Testis (tissue), 3 donors: Measurements from ENCODE around the gene NUP205. TPM values are rescaled to one million over a fixed set of nuclear protein-coding genes. Genes with fewer than 3 reads are reported as not detected.
A peak's percentile ranks its signal among the peaks of the same experiment; 100 is the strongest.

ENCODE experiments used
- DNase-seq: peaks from one replicate; pipeline ENCODE4 v3.0.0-alpha.2; 2019
- H3K27ac ChIP-seq, 2 donors: fragments of 200-600 bp; sonication (generic); one replicate each; pipeline ENCODE4 v1.5.1; 2019
- H3K27me3 ChIP-seq: fragments of 200-600 bp; sonication (generic); one replicate; pipeline ENCODE4 v1.5.1; 2019
- H3K36me3 ChIP-seq: fragments of 200-600 bp; sonication (generic); one replicate; pipeline ENCODE4 v1.5.1; 2017; ENCODE audit warnings: low read depth; ENCODE audit errors: missing control alignments
- H3K4me1 ChIP-seq: fragments of 200-600 bp; sonication (generic); one replicate; pipeline ENCODE4 v1.5.1; 2019
- H3K4me3 ChIP-seq, 2 donors: fragments of 200-600 bp; sonication (generic); one replicate each; pipeline ENCODE4 v1.5.1; 2017 to 2019
- H3K9me3 ChIP-seq: fragments of 200-600 bp; sonication (generic); one replicate; pipeline ENCODE4 v1.5.1; 2017
- CTCF ChIP-seq, 3 experiments: fragments of 450-650 bp in 2 of 3; fragments of 200-600 bp in 1 of 3; sonication (generic) in 1 of 3; IDR thresholded peaks; one replicate each; pipeline ENCODE4 v1.5.1; 2016 to 2019; ENCODE audit warnings: antibody characterized with exemption in 3 of 3, mild to moderate bottlenecking in 2 of 3, moderate library complexity in 1 of 3
- POLR2A ChIP-seq: fragments of 450-650 bp; IDR thresholded peaks from one replicate; pipeline ENCODE4 v1.6.1; 2017; ENCODE audit warnings: antibody characterized with exemption, mild to moderate bottlenecking, moderate library complexity
- WGBS, 2 donors: methylation state at CpG; one replicate each; pipeline ENCODE4 v1.1.5; 2018; 5-methylcytosine and 5-hydroxymethylcytosine counted together
- intact Hi-C: fragments of 100-400 bp; cut with DNase I; formaldehyde crosslinking; loops from one replicate; pipeline ENCODE4 v1.15.1; 2023; ENCODE audit warnings: low total_unique reads
- polyA plus RNA-seq: library from polyadenylated mRNA; stranded (reverse); fragments of 350-450 nt; fragmentation: Illumina TruSeq; extraction: RNeasy Lipid Tissue Mini Kit (QIAGEN cat#74804); gene quantifications from one replicate; pipeline ENCODE4 v1.2.3, GENCODE V29; 2014; ENCODE audit warnings: low read depth, low replicate concordance; ENCODE audit not compliant: insufficient read depth
- total RNA-seq, 2 donors: library from RNA; depleted of rRNA; stranded (reverse); fragments of >200 nt; gene quantifications; one replicate each; pipeline ENCODE4 v1.2.3, GENCODE V29; 2016

The NUP205 gene
- total and polyA plus RNA-seq, 3 donors from 2014 or later, result 47.8 to 77.2 (median 73.6) TPM

GRCh38 chr7:135558337-135558767 lies 635 bp downstream of the NUP205 start:
- H3K9me3 ChIP-seq, result no peaks in the 10 kb centered on the region
- intact Hi-C loops, result no loop called here
- TF ChIP-seq CTCF (IDR thresholded peaks at IDR 0.05) (peak; percentile 31 to 47 (median 42)), POLR2A (no peak)
- H3K27me3 ChIP-seq, result no peaks in the 10 kb centered on the region
- peak; percentile 84 for DNase-seq
- H3K27ac ChIP-seq, result peak overlapping the region; percentile 85 to 97
- H3K36me3 ChIP-seq, result no peaks in the 10 kb centered on the region
- WGBS, 2 donors, result 1 to 2% methylated on average over 15 to 16 of the region's 16 CpGs
- H3K4me3 ChIP-seq, result peak overlapping the region; percentile 83 to 87
- peaks cover 6% of the 10 kb centered on the region for H3K4me1 ChIP-seq

- no peaks in the 10 kb centered on the region for H3K9me3 ChIP-seq
- no peaks in the 10 kb centered on the region for H3K27me3 ChIP-seq
- intact Hi-C loops, result no loop called here
- peak overlapping the region; percentile 85 to 97 for H3K27ac ChIP-seq
- no peak for TF ChIP-seq CTCF (IDR thresholded peaks at IDR 0.05)
- TF ChIP-seq POLR2A, result no peak
- H3K4me1 ChIP-seq, result peaks cover 6% of the 10 kb centered on the region
- no peaks in the 10 kb centered on the region for H3K36me3 ChIP-seq
- H3K4me3 ChIP-seq, result peak overlapping the region in 1 of 2 donors; percentile 87
- WGBS, 2 donors, result 33 to 38% methylated on average over 5 of the region's 5 CpGs
- no peak for DNase-seq
Measured at GRCh38 chr7:135558881-135559280, 1.2 kb downstream of the NUP205 start.

- no peak overlapping the region for H3K27ac ChIP-seq
- no peaks in the 10 kb centered on the region for H3K9me3 ChIP-seq
- H3K4me3 ChIP-seq, result no peak overlapping the region
- peaks cover 6% of the 10 kb centered on the region for H3K4me1 ChIP-seq
- H3K27me3 ChIP-seq, result no peaks in the 10 kb centered on the region
- no peaks in the 10 kb centered on the region for H3K36me3 ChIP-seq
- TF ChIP-seq POLR2A (no peak), CTCF (IDR thresholded peaks at IDR 0.05) (no peak)
- 38 to 83% methylated on average over 1 of the region's 1 CpG for WGBS, 2 donors
- DNase-seq, result no peak
- intact Hi-C loops, result loop anchor here (10.0 kb wide), 1 partner anchor 286 kb away; no protein-coding TSS in a partner anchor
Measured at GRCh38 chr7:135560631-135561030, 2.9 kb downstream of the NUP205 start.

GRCh38 chr7:135562720-135563119 lies 5.0 kb downstream of the NUP205 start:
- H3K36me3 ChIP-seq, result no peaks in the 10 kb centered on the region
- no peaks in the 10 kb centered on the region for H3K9me3 ChIP-seq
- no peak overlapping the region for H3K4me3 ChIP-seq
- intact Hi-C loops, result loop anchor here (10.0 kb wide), 1 partner anchor 288 kb away; no protein-coding TSS in a partner anchor
- no peak for DNase-seq
- no peaks in the 10 kb centered on the region for H3K27me3 ChIP-seq
- no peak for TF ChIP-seq POLR2A
- no peak for TF ChIP-seq CTCF (IDR thresholded peaks at IDR 0.05)
- 85 to 88% methylated on average over 8 of the region's 8 CpGs for WGBS, 2 donors
- no peak overlapping the region for H3K27ac ChIP-seq
- peaks cover 6% of the 10 kb centered on the region for H3K4me1 ChIP-seq

GRCh38 chr7:135571834-135572233 lies 14.1 kb downstream of the NUP205 start:
- no peak for TF ChIP-seq POLR2A
- TF ChIP-seq CTCF (IDR thresholded peaks at IDR 0.05), result no peak
- WGBS, 2 donors, result 89 to 96% methylated on average over 3 of the region's 3 CpGs
- Histone ChIP-seq H3K27me3 (no peaks in the 10 kb centered on the region), H3K4me3 (no peak overlapping the region), H3K4me1 (peaks cover 7% of the 10 kb centered on the region), H3K36me3 (no peaks in the 10 kb centered on the region), H3K9me3 (no peaks in the 10 kb centered on the region), H3K27ac (no peak overlapping the region)
- no peak for DNase-seq
- intact Hi-C loops, result no loop called here
